Measurements from ENCODE around the gene PIGQ.

DNA sequence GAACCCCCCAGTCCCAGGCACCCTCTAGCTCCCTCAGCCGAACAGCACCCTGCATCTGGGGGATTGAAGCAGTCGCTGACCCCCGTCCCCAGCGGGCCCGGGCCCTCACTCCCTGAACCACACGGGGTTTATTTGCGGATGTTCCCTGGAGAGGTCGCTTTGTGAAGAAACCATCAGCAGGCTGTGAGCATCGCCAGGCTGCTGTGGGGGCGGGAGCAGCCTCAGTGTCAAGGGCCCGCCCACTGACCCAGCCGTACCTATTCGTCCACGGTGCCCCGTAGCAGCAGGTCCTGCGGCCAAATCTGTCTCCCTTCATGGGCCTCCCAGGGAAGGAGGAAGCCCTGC is 13.7 kb downstream of the PIGQ start:
- no peak for TF ChIP-seq HOXD1 (CRISPR knock-in tag; IDR thresholded peaks at IDR 0.05)
- TF ChIP-seq TCF7L2 (IDR thresholded peaks at IDR 0.05; ENCODE audit: low read depth, low read length) = no peak
- TF ChIP-seq CHD2 (IDR thresholded peaks at IDR 0.05; ENCODE audit: low read depth, low read length) = no peak
- no peak for TF ChIP-seq TARDBP (CRISPR knock-in tag; IDR thresholded peaks at IDR 0.05)
- TF ChIP-seq SMAD3 (CRISPR knock-in tag; IDR thresholded peaks at IDR 0.05) = no peak
- no peak for TF ChIP-seq ZNF766 (CRISPR knock-in tag; IDR thresholded peaks at IDR 0.05; ENCODE audit: borderline replicate concordance)

Measured in HepG2 (cell line).